Measurements from ENCODE around the gene NCAPH2.

The NCAPH2 gene

DNA sequence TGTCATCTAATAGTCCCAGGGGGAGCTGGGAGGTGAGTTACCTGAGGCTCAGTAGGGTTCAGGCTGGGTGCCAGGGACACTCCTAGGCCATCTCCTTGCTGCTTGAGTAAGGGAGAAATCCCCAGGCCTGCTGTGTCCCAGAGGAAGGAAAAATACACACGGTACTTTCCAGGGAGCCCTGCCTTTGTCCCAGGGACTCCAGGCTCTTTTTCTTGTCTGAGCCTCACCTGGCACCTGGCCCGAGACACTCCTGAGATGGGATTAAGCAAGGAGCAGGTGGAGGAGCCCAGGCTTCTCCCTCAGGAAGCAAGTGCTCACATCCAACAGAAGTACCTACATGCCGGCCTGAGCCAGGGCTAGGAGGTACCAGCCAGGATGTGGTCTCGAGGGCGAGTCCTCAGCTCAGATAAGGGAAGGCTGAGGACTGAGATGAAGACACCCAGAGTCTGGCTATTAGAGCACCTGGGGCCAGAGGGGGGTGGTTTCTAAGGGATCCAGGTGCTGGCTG is 36.8 kb downstream of the NCAPH2 start:
- H3K27me3 ChIP-seq (ENCODE audit: control insufficient read depth in 1 of 2, insufficient read depth in 2 of 2, low read length in 2 of 2) = peaks cover 32 to 42% of the 10 kb centered on the region in 2 donors
- H3K4me1 ChIP-seq (ENCODE audit: control insufficient read depth, insufficient read depth, low read length) = peaks cover 10% of the 10 kb centered on the region
- no peaks in the 10 kb centered on the region for H3K36me3 ChIP-seq (ENCODE audit: control insufficient read depth in 2 of 2, insufficient read depth in 2 of 2, low read length in 2 of 2)
- no peak overlapping the region for H3K27ac ChIP-seq (ENCODE audit: low read length)
- no peak overlapping the region for H3K4me3 ChIP-seq (ENCODE audit: low read length in 2 of 2)
- no peaks in the 10 kb centered on the region for H3K9me3 ChIP-seq (ENCODE audit: control insufficient read depth in 2 of 2, low read length in 2 of 2)
- peak overlapping the region in 1 of 2 donors; percentile 9 for H3K9ac ChIP-seq (ENCODE audit: low read length in 2 of 2)

DNA sequence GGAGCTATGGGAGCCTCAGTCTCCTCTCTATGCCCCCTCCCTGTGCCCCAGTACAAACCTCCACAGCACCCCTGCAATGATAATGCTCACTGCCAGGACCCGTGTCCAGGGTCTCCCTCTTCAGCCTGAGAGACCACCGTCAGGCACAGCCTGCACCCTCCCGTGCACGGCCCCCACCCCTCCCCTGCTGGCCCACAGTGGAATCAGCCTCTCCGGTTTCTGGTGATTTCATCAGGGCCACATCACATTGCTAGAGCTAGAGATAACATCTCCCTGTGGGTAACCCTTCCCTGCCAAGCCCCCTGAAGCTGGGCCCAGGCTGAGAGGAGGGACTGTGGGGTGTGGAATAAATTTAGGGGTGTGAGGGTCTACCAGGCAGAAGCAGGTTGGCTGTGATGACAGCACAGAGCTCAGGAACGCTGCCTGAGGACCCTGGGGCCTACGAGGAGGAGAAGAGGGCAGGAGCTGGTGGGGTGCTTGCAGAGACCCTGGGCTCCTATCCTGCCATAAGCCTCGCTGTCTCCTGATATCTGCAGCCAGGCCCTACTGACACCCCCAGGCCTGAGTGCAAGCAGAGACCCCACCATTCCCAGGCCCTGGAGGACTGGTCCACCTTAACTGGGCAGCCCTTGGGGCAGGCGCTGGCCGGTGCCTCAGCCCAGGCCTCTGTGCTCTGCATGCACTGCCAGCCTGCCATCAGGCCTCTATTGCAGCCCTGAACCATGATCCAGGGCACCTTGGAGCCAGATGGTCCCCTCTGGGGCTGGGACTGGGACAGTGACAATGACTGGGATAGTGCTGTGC is 37.7 kb downstream of the NCAPH2 start, which contains the start of gene KLHDC7B:
KLHDC7B (plus strand) TSS at position 378 of the 804 bp plus-strand sequence; CDS start at position 723, 345 bp downstream.
- no peak within 1 kb of the TSS for H3K4me3 ChIP-seq (ENCODE audit: low read length in 2 of 2)
- no peak within 1 kb of the TSS for H3K9ac ChIP-seq (ENCODE audit: low read length in 2 of 2)
- H3K4me1 ChIP-seq (ENCODE audit: control insufficient read depth, insufficient read depth, low read length) = peaks cover 10% of the 10 kb centered on the region
- H3K27me3 ChIP-seq (ENCODE audit: control insufficient read depth in 1 of 2, insufficient read depth in 2 of 2, low read length in 2 of 2) = peaks cover 34 to 48% of the 10 kb centered on the region in 2 donors
- H3K27ac ChIP-seq (ENCODE audit: low read length) = no peak within 1 kb of the TSS
- H3K9me3 ChIP-seq (ENCODE audit: control insufficient read depth in 2 of 2, low read length in 2 of 2) = no peaks in the 10 kb centered on the region
- no peaks in the 10 kb centered on the region for H3K36me3 ChIP-seq (ENCODE audit: control insufficient read depth in 2 of 2, insufficient read depth in 2 of 2, low read length in 2 of 2)

GRCh38 chr22:50546326-50547262 is 38.6 kb downstream of the NCAPH2 start:
- H3K4me1 ChIP-seq (ENCODE audit: control insufficient read depth, insufficient read depth, low read length) = peaks cover 10% of the 10 kb centered on the region
- H3K27me3 ChIP-seq (ENCODE audit: control insufficient read depth in 1 of 2, insufficient read depth in 2 of 2, low read length in 2 of 2) = peaks cover 37 to 55% of the 10 kb centered on the region in 2 donors

GRCh38 chr22:50547263-50547985 is 39.4 kb downstream of the NCAPH2 start:
- Histone ChIP-seq H3K9me3 (ENCODE audit: control insufficient read depth in 2 of 2, low read length in 2 of 2) (no peaks in the 10 kb centered on the region), H3K27ac (ENCODE audit: low read length) (no peak overlapping the region), H3K27me3 (ENCODE audit: control insufficient read depth in 1 of 2, insufficient read depth in 2 of 2, low read length in 2 of 2) (peaks cover 41 to 55% of the 10 kb centered on the region in 2 donors), H3K9ac (ENCODE audit: low read length in 2 of 2) (no peak overlapping the region), H3K4me3 (ENCODE audit: low read length in 2 of 2) (no peak overlapping the region), H3K36me3 (ENCODE audit: control insufficient read depth in 2 of 2, insufficient read depth in 2 of 2, low read length in 2 of 2) (no peaks in the 10 kb centered on the region), H3K4me1 (ENCODE audit: control insufficient read depth, insufficient read depth, low read length) (peaks cover 10% of the 10 kb centered on the region)

More at GRCh38 chr22:50546326-50547262, 38.6 kb downstream of the NCAPH2 start:
- no peak overlapping the region for H3K4me3 ChIP-seq (ENCODE audit: low read length in 2 of 2)
- no peak overlapping the region for H3K9ac ChIP-seq (ENCODE audit: low read length in 2 of 2)
- H3K9me3 ChIP-seq (ENCODE audit: control insufficient read depth in 2 of 2, low read length in 2 of 2) = no peaks in the 10 kb centered on the region
- no peaks in the 10 kb centered on the region for H3K36me3 ChIP-seq (ENCODE audit: control insufficient read depth in 2 of 2, insufficient read depth in 2 of 2, low read length in 2 of 2)
- H3K27ac ChIP-seq (ENCODE audit: low read length) = no peak overlapping the region

- Histone ChIP-seq H3K36me3 (ENCODE audit: control insufficient read depth in 2 of 2, insufficient read depth in 2 of 2, low read length in 2 of 2) (no peaks in the 10 kb centered on the region), H3K9me3 (ENCODE audit: control insufficient read depth in 2 of 2, low read length in 2 of 2) (no peaks in the 10 kb centered on the region), H3K27me3 (ENCODE audit: control insufficient read depth in 1 of 2, insufficient read depth in 2 of 2, low read length in 2 of 2) (peaks cover 39 to 55% of the 10 kb centered on the region in 2 donors), H3K9ac (ENCODE audit: low read length in 2 of 2) (no peak overlapping the region), H3K27ac (ENCODE audit: low read length) (no peak overlapping the region), H3K4me1 (ENCODE audit: control insufficient read depth, insufficient read depth, low read length) (peaks cover 10% of the 10 kb centered on the region), H3K4me3 (ENCODE audit: low read length in 2 of 2) (peak overlapping the region in 1 of 2 donors; percentile 35)
Observed at GRCh38 chr22:50548040-50548920, 40.3 kb downstream of the NCAPH2 start.

- peak overlapping the region in 1 of 2 donors; percentile 35 for H3K4me3 ChIP-seq (ENCODE audit: low read length in 2 of 2)
- no peaks in the 10 kb centered on the region for H3K36me3 ChIP-seq (ENCODE audit: control insufficient read depth in 2 of 2, insufficient read depth in 2 of 2, low read length in 2 of 2)
- peaks cover 8% of the 10 kb centered on the region for H3K4me1 ChIP-seq (ENCODE audit: control insufficient read depth, insufficient read depth, low read length)
- H3K27ac ChIP-seq (ENCODE audit: low read length) = no peak overlapping the region
- no peaks in the 10 kb centered on the region for H3K9me3 ChIP-seq (ENCODE audit: control insufficient read depth in 2 of 2, low read length in 2 of 2)
- H3K27me3 ChIP-seq (ENCODE audit: control insufficient read depth in 1 of 2, insufficient read depth in 2 of 2, low read length in 2 of 2) = peaks cover 39 to 51% of the 10 kb centered on the region in 2 donors
- H3K9ac ChIP-seq (ENCODE audit: low read length in 2 of 2) = no peak overlapping the region
Observed at GRCh38 chr22:50548921-50549790, 41.1 kb downstream of the NCAPH2 start.

DNA sequence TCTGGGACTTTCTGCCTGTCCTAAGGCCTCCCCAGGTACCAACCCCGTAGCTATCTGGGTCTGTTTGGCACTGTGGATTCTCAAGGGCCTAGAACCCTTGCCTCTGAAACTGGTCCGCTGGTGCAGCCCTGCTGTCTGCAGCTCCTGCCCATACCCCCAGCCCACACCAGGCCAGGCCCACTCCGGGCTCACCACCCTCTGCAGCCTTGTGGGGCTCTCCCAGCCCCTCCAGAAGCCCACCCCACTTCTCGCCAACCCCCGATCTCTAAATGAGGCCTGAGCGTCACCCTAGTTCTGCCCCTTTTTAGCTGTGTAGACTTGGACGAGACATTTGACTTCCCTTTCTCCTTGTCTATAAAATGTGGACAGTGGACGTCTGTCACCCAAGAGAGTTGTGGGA is 42.4 kb downstream of the NCAPH2 start:
- H3K4me3 ChIP-seq (ENCODE audit: low read length in 2 of 2) = no peak overlapping the region
- H3K4me1 ChIP-seq (ENCODE audit: control insufficient read depth, insufficient read depth, low read length) = peaks cover 3% of the 10 kb centered on the region
- no peak overlapping the region for H3K27ac ChIP-seq (ENCODE audit: low read length)
- no peaks in the 10 kb centered on the region for H3K9me3 ChIP-seq (ENCODE audit: control insufficient read depth in 2 of 2, low read length in 2 of 2)
- no peaks in the 10 kb centered on the region for H3K36me3 ChIP-seq (ENCODE audit: control insufficient read depth in 2 of 2, insufficient read depth in 2 of 2, low read length in 2 of 2)
- H3K9ac ChIP-seq (ENCODE audit: low read length in 2 of 2) = no peak overlapping the region
- H3K27me3 ChIP-seq (ENCODE audit: control insufficient read depth in 1 of 2, insufficient read depth in 2 of 2, low read length in 2 of 2) = peaks cover 29 to 41% of the 10 kb centered on the region in 2 donors

DNA sequence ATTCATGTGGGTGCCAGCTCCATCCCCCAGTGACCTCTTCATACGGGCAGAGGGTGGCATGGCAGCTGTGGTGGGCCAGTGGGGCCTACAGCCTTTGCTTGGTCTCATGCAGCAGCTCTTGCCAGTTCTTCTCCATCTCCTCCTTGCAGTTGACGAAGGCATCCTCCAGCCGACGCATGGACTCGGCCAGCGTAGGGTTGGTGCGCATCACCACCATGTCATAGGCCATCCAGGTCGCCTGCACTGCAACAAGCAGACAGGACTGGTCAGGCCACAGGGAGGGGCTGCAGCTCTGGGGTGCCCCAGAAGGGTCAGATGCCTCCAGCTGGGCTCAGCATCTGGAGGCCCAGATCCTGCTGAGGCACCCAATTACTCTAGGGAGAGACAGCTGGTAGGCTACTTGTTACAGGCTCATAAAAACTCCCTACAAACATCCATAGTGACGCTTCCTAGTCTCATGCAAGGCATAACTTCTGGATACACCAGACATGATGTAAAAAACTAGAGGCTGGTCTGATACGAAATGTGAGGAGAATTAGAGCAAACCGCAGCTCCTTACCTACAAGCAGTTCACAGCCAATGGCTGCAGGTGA is 43.2 kb downstream of the NCAPH2 start:
- H3K27ac ChIP-seq (ENCODE audit: low read length) = no peak overlapping the region
- no peaks in the 10 kb centered on the region for H3K36me3 ChIP-seq (ENCODE audit: control insufficient read depth in 2 of 2, insufficient read depth in 2 of 2, low read length in 2 of 2)
- no peak overlapping the region for H3K9ac ChIP-seq (ENCODE audit: low read length in 2 of 2)
- H3K4me1 ChIP-seq (ENCODE audit: control insufficient read depth, insufficient read depth, low read length) = peaks cover 3% of the 10 kb centered on the region
- H3K27me3 ChIP-seq (ENCODE audit: control insufficient read depth in 1 of 2, insufficient read depth in 2 of 2, low read length in 2 of 2) = peaks cover 21 to 36% of the 10 kb centered on the region in 2 donors
- no peaks in the 10 kb centered on the region for H3K9me3 ChIP-seq (ENCODE audit: control insufficient read depth in 2 of 2, low read length in 2 of 2)
- H3K4me3 ChIP-seq (ENCODE audit: low read length in 2 of 2) = no peak overlapping the region

- H3K36me3 ChIP-seq (ENCODE audit: control insufficient read depth in 2 of 2, insufficient read depth in 2 of 2, low read length in 2 of 2) = no peaks in the 10 kb centered on the region
- no peak overlapping the region for H3K4me3 ChIP-seq (ENCODE audit: low read length in 2 of 2)
- H3K27ac ChIP-seq (ENCODE audit: low read length) = no peak overlapping the region
- peaks cover 19 to 28% of the 10 kb centered on the region in 2 donors for H3K27me3 ChIP-seq (ENCODE audit: control insufficient read depth in 1 of 2, insufficient read depth in 2 of 2, low read length in 2 of 2)
- H3K9ac ChIP-seq (ENCODE audit: low read length in 2 of 2) = no peak overlapping the region
- no peaks in the 10 kb centered on the region for H3K4me1 ChIP-seq (ENCODE audit: control insufficient read depth, insufficient read depth, low read length)
- H3K9me3 ChIP-seq (ENCODE audit: control insufficient read depth in 2 of 2, low read length in 2 of 2) = no peaks in the 10 kb centered on the region
Observed at GRCh38 chr22:50553310-50553709, 45.3 kb downstream of the NCAPH2 start.
